Occipital lobe (tissue), 2 donors: ENCODE results near the gene EFHD1. TPM values are rescaled to one million over a fixed set of nuclear protein-coding genes. Genes with fewer than 3 reads are reported as not detected.
A peak's percentile ranks its signal among the peaks of the same experiment; 100 is the strongest.

Experiments
- small RNA-seq: library from RNA; depleted of rRNA; stranded (forward); fragments of <200 nt; gene quantifications from one replicate; pipeline ENCODE3, GENCODE V24; 2014
- total RNA-seq: library from RNA; depleted of rRNA; stranded (reverse); fragments of >200 nt; gene quantifications from one replicate; pipeline ENCODE4 v1.2.3, GENCODE V29; 2014

The EFHD1 gene
- total RNA-seq, 1 donor from 2014 or later = 1.1 TPM

Small RNA genes lying within 50 kb of the gene (small RNA-seq; reads per million reads assigned to genes)
- gene RN7SL359P = 5.0 reads per million, percentile 90 among the genes with 10 or more reads in this experiment

Other genes with a start within 250 kb of the EFHD1 start
- gene ALPG, start 226.8 kb upstream of the EFHD1 start, total RNA-seq = not detected
- gene ALPI, start 177.5 kb upstream of the EFHD1 start, total RNA-seq = not detected
- gene ECEL1, start 145.8 kb upstream of the EFHD1 start, total RNA-seq = 1.2 TPM
- gene PRSS56, start 113.2 kb upstream of the EFHD1 start, total RNA-seq = not detected
- not detected for gene CHRND, start 107.4 kb upstream of the EFHD1 start, total RNA-seq
- gene CHRNG, start 93.9 kb upstream of the EFHD1 start, total RNA-seq = 0.16 TPM
- 11.2 TPM for gene TIGD1, start 83.0 kb upstream of the EFHD1 start, total RNA-seq
- 38.1 TPM for gene EIF4E2, start 82.9 kb upstream of the EFHD1 start, total RNA-seq
- gene GIGYF2, start 63.7 kb downstream of the EFHD1 start, total RNA-seq = 111 TPM
- 1.1 TPM for gene KCNJ13, start 143.0 kb downstream of the EFHD1 start, total RNA-seq
- 1.6 TPM for gene SNORC, start 236.7 kb downstream of the EFHD1 start, total RNA-seq